SK-N-SH treated with all-trans-retinoic acid at 6 μM for 48 hours (cell line): ENCODE measurements around the gene CTSH.

ENCODE experiments used
- ATAC-seq: fragments of 200-7000 bp; cut with Tn5 transposase; 3 replicates; pipeline ENCODE4 v1.9.1; 2020; ENCODE audit warnings: mild to moderate bottlenecking, moderate library complexity
- ARNTL ChIP-seq: fragments of 450-650 bp; formaldehyde crosslinking; IDR thresholded peaks from 2 replicates; pipeline ENCODE4 v1.5.0; 2020; ENCODE audit warnings: low read depth, mild to moderate bottlenecking, moderate library complexity, borderline replicate concordance
- BACH2 ChIP-seq: fragments of 250-450 bp; sonication (Bioruptor Pico); IDR thresholded peaks from 2 replicates; pipeline ENCODE4 v1.9.0; 2021; ENCODE audit warnings: mild to moderate bottlenecking, borderline replicate concordance
- CSDC2 ChIP-seq: fragments of 250-450 bp; sonication (Bioruptor Pico); IDR thresholded peaks from 2 replicates; pipeline ENCODE4 v1.5.0; 2020; ENCODE audit warnings: mild to moderate bottlenecking, moderate library complexity
- ESRRG ChIP-seq: fragments of 250-450 bp; sonication (Bioruptor Pico); IDR thresholded peaks from 2 replicates; pipeline ENCODE4 v1.6.1; 2021; ENCODE audit warnings: mild to moderate bottlenecking
- GLIS3 ChIP-seq: fragments of 250-450 bp; sonication (Bioruptor Pico); IDR thresholded peaks from 2 replicates; pipeline ENCODE4 v1.5.0; 2020; ENCODE audit warnings: mild to moderate bottlenecking, moderate library complexity
- OSR1 ChIP-seq: fragments of 250-450 bp; sonication (Bioruptor Pico); IDR thresholded peaks from 2 replicates; pipeline ENCODE4 v1.8.0; 2022; ENCODE audit warnings: moderate library complexity, mild to moderate bottlenecking, inconsistent platforms
- PPARA ChIP-seq: fragments of 250-450 bp; sonication (Bioruptor Pico); IDR thresholded peaks from 2 replicates; pipeline ENCODE4 v1.5.0; 2020; ENCODE audit warnings: mild to moderate bottlenecking, borderline replicate concordance
- RARB ChIP-seq: fragments of 250-450 bp; sonication (Bioruptor Pico); IDR thresholded peaks from 2 replicates; pipeline ENCODE4 v1.8.0; 2021; ENCODE audit warnings: mild to moderate bottlenecking, moderate library complexity
- SNAI2 ChIP-seq: fragments of 250-450 bp; sonication (Bioruptor Pico); IDR thresholded peaks from 2 replicates; pipeline ENCODE4 v1.5.0; 2020; ENCODE audit warnings: mild to moderate bottlenecking, moderate library complexity
- TCF4 ChIP-seq: fragments of 250-450 bp; sonication (Bioruptor Pico); IDR thresholded peaks from 2 replicates; pipeline ENCODE4 v1.8.0; 2021; ENCODE audit warnings: mild to moderate bottlenecking, moderate library complexity, borderline replicate concordance
- ZC3H10 ChIP-seq: fragments of 250-450 bp; sonication (Bioruptor Pico); IDR thresholded peaks from 2 replicates; pipeline ENCODE4 v1.5.1; 2021; ENCODE audit warnings: mild to moderate bottlenecking, moderate library complexity
- ZFP3 ChIP-seq: fragments of 250-450 bp; sonication (Bioruptor Pico); IDR thresholded peaks from 2 replicates; pipeline ENCODE4 v1.5.0; 2020; ENCODE audit warnings: mild to moderate bottlenecking, moderate library complexity
- ZFP30 ChIP-seq: fragments of 450-650 bp; formaldehyde crosslinking; IDR thresholded peaks from 2 replicates; pipeline ENCODE4 v1.5.0; 2022; ENCODE audit warnings: mild to moderate bottlenecking, moderate library complexity
- ZNF565 ChIP-seq: fragments of 450-650 bp; formaldehyde crosslinking; conservative IDR thresholded peaks from 2 replicates; pipeline ENCODE4 v1.5.0; 2020; ENCODE audit warnings: low read depth, mild to moderate bottlenecking, moderate library complexity
- ZNF70 ChIP-seq: fragments of 450-650 bp; formaldehyde crosslinking; IDR thresholded peaks from 2 replicates; pipeline ENCODE4 v1.5.0; 2020; ENCODE audit warnings: mild to moderate bottlenecking, moderate library complexity
- ZNF8 ChIP-seq: fragments of 450-650 bp; formaldehyde crosslinking; IDR thresholded peaks from 2 replicates; pipeline ENCODE4 v1.5.0; 2020; ENCODE audit warnings: mild to moderate bottlenecking, moderate library complexity
- TF ChIP-seq, protein P1 (sequence below): fragments of 250-450 bp; sonication (Bioruptor Pico); IDR thresholded peaks from 2 replicates; pipeline ENCODE4 v1.8.0; 2021; ENCODE audit warnings: low read depth, mild to moderate bottlenecking, moderate library complexity, borderline replicate concordance
- TF ChIP-seq, protein P2 (sequence below): fragments of 250-450 bp; sonication (Bioruptor Pico); IDR thresholded peaks from 2 replicates; pipeline ENCODE4 v1.5.0; 2020; ENCODE audit warnings: mild to moderate bottlenecking, moderate library complexity
- TF ChIP-seq, protein P3 (sequence below): fragments of 250-450 bp; sonication (Bioruptor Pico); IDR thresholded peaks from 2 replicates; pipeline ENCODE4 v1.8.0; 2020; ENCODE audit warnings: mild to moderate bottlenecking, moderate library complexity, borderline replicate concordance
- TF ChIP-seq, protein P4 (sequence below): fragments of 250-450 bp; sonication (Bioruptor Pico); IDR thresholded peaks from 2 replicates; pipeline ENCODE4 v1.5.1; 2021; ENCODE audit warnings: mild to moderate bottlenecking, moderate library complexity
- TF ChIP-seq, protein P5 (sequence below): fragments of 250-450 bp; sonication (Bioruptor Pico); IDR thresholded peaks from 2 replicates; pipeline ENCODE4 v1.5.1; 2020; ENCODE audit warnings: low read depth, mild to moderate bottlenecking, moderate library complexity

Gene CTSH

DNA sequence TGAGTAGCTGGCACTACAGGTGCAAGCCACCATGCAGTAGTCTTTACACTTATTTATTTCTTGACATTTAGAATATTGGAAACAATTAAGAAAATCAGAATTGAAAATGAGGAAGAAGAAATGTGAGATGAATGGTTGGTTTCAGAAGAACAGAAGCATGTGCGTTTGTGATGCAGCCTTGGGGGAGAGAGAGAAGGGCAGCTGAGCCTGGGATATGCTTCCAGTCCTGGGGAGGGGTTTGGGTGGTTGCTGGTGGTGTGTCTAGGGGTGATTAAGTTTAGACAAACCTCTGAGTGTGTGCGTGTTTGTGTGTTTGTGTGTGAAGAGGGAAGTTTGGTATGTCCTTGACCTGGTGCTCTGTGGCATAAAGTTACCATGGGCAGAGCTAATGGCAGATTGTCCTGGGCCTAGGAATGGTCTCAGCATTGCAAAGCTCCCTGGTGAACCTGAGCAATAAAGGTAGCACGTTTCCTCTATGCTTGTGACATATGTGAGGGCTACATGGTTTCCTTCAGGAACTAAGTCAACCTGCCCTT is 35.6 kb downstream of the CTSH start:
- TF ChIP-seq ZFP3 (CRISPR knock-in tag) (no peak), ZNF565 (CRISPR knock-in tag) (no peak), ZFP30 (CRISPR knock-in tag) (no peak), SNAI2 (CRISPR knock-in tag) (no peak), ZC3H10 (CRISPR knock-in tag) (no peak), ZNF8 (no peak), CSDC2 (CRISPR knock-in tag) (no peak), ARNTL (no peak), OSR1 (CRISPR knock-in tag) (no peak)
- TF ChIP-seq, protein P1, sequence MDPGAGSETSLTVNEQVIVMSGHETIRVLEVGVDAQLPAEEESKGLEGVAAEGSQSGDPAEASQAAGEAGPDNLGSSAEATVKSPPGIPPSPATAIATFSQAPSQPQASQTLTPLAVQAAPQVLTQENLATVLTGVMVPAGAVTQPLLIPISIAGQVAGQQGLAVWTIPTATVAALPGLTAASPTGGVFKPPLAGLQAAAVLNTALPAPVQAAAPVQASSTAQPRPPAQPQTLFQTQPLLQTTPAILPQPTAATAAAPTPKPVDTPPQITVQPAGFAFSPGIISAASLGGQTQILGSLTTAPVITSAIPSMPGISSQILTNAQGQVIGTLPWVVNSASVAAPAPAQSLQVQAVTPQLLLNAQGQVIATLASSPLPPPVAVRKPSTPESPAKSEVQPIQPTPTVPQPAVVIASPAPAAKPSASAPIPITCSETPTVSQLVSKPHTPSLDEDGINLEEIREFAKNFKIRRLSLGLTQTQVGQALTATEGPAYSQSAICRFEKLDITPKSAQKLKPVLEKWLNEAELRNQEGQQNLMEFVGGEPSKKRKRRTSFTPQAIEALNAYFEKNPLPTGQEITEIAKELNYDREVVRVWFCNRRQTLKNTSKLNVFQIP, result no peak
- TF ChIP-seq, protein P2, sequence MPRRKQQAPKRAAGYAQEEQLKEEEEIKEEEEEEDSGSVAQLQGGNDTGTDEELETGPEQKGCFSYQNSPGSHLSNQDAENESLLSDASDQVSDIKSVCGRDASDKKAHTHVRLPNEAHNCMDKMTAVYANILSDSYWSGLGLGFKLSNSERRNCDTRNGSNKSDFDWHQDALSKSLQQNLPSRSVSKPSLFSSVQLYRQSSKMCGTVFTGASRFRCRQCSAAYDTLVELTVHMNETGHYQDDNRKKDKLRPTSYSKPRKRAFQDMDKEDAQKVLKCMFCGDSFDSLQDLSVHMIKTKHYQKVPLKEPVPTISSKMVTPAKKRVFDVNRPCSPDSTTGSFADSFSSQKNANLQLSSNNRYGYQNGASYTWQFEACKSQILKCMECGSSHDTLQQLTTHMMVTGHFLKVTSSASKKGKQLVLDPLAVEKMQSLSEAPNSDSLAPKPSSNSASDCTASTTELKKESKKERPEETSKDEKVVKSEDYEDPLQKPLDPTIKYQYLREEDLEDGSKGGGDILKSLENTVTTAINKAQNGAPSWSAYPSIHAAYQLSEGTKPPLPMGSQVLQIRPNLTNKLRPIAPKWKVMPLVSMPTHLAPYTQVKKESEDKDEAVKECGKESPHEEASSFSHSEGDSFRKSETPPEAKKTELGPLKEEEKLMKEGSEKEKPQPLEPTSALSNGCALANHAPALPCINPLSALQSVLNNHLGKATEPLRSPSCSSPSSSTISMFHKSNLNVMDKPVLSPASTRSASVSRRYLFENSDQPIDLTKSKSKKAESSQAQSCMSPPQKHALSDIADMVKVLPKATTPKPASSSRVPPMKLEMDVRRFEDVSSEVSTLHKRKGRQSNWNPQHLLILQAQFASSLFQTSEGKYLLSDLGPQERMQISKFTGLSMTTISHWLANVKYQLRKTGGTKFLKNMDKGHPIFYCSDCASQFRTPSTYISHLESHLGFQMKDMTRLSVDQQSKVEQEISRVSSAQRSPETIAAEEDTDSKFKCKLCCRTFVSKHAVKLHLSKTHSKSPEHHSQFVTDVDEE (CRISPR knock-in tag), result no peak
- TF ChIP-seq, protein P3, sequence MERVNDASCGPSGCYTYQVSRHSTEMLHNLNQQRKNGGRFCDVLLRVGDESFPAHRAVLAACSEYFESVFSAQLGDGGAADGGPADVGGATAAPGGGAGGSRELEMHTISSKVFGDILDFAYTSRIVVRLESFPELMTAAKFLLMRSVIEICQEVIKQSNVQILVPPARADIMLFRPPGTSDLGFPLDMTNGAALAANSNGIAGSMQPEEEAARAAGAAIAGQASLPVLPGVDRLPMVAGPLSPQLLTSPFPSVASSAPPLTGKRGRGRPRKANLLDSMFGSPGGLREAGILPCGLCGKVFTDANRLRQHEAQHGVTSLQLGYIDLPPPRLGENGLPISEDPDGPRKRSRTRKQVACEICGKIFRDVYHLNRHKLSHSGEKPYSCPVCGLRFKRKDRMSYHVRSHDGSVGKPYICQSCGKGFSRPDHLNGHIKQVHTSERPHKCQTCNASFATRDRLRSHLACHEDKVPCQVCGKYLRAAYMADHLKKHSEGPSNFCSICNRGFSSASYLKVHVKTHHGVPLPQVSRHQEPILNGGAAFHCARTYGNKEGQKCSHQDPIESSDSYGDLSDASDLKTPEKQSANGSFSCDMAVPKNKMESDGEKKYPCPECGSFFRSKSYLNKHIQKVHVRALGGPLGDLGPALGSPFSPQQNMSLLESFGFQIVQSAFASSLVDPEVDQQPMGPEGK (CRISPR knock-in tag), result no peak
- TF ChIP-seq, protein P4, sequence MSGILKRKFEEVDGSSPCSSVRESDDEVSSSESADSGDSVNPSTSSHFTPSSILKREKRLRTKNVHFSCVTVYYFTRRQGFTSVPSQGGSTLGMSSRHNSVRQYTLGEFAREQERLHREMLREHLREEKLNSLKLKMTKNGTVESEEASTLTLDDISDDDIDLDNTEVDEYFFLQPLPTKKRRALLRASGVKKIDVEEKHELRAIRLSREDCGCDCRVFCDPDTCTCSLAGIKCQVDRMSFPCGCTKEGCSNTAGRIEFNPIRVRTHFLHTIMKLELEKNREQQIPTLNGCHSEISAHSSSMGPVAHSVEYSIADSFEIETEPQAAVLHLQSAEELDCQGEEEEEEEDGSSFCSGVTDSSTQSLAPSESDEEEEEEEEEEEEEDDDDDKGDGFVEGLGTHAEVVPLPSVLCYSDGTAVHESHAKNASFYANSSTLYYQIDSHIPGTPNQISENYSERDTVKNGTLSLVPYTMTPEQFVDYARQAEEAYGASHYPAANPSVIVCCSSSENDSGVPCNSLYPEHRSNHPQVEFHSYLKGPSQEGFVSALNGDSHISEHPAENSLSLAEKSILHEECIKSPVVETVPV (CRISPR knock-in tag), result no peak
- TF ChIP-seq, all 23 proteins: peak for 0

DNA sequence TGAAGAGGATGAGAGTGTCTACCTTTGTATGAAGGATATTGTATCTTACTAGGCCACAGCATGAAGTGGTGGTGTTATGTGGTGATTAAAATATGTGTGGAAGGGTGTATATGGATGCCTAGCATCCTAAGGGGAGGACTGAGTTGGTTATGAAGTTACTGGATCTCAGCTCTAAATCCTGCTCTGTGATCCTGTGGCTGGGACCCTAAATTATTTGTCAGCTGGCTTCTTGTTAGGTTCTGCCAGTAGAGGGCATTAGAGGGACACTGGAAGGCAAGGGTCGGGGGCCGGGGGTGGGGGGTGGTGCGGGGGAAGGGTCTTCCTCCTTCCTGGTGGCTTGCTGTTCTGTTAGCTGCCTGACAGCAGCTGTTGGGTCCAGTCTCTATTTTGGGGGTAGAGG is 37.3 kb downstream of the CTSH start:
- TF ChIP-seq, protein P4 (CRISPR knock-in tag), result no peak
- TF ChIP-seq PPARA (CRISPR knock-in tag), result no peak
- TF ChIP-seq, protein P3 (CRISPR knock-in tag), result no peak
- TF ChIP-seq, protein P5, sequence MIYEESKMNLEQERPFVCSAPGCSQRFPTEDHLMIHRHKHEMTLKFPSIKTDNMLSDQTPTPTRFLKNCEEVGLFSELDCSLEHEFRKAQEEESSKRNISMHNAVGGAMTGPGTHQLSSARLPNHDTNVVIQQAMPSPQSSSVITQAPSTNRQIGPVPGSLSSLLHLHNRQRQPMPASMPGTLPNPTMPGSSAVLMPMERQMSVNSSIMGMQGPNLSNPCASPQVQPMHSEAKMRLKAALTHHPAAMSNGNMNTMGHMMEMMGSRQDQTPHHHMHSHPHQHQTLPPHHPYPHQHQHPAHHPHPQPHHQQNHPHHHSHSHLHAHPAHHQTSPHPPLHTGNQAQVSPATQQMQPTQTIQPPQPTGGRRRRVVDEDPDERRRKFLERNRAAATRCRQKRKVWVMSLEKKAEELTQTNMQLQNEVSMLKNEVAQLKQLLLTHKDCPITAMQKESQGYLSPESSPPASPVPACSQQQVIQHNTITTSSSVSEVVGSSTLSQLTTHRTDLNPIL, result no peak
- no peak; the same call in 2 of the 3 replicates for ATAC-seq

More for the DNA sequence above, 35.6 kb downstream of the CTSH start:
- no peak; the same call in 2 of the 3 replicates for ATAC-seq

DNA sequence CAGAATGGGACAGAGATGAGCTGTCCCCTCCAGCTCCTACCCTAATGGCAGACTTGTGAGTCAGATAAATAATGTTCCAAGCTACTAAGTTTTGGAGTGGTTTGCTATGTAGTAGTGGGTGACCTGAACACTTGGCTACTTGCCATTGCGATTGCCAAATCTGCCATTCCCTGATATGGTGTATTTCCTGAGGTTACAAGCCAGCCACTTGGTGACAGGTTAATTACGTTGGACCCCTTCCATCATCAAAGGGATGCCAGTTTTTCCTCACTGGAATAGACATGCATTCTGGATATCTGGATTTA is 38.6 kb downstream of the CTSH start:
- ATAC-seq, result peak; percentile 8; the same call in 1 of the 3 replicates
- TF ChIP-seq RARB (CRISPR knock-in tag), result no peak
- TF ChIP-seq BACH2, result no peak
- no peak for TF ChIP-seq ARNTL
- no peak for TF ChIP-seq ZNF70
- TF ChIP-seq OSR1 (CRISPR knock-in tag), result no peak
- TF ChIP-seq, protein P4 (CRISPR knock-in tag), result no peak
- TF ChIP-seq TCF4 (CRISPR knock-in tag), result no peak
- no peak for TF ChIP-seq GLIS3 (CRISPR knock-in tag)
- no peak for TF ChIP-seq ESRRG (CRISPR knock-in tag)
